Tibial nerve (tissue), 4 donors: ENCODE measurements around the gene VEGFD.

ENCODE experiments used
- EP300 ChIP-seq, 2 donors: sonication (generic); formaldehyde crosslinking; IDR thresholded peaks; one replicate each; pipeline ENCODE4 v1.6.1; 2017; ENCODE audit warnings: antibody characterized with exemption in 2 of 2, mild to moderate bottlenecking in 1 of 2
- POLR2A ChIP-seq, 2 donors: fragments of 450-650 bp; IDR thresholded peaks; one replicate each; pipeline ENCODE4 v1.6.1; 2017; ENCODE audit warnings: antibody characterized with exemption in 2 of 2, mild to moderate bottlenecking in 2 of 2, moderate library complexity in 2 of 2
- TF ChIP-seq, protein P1 (sequence below), 5 experiments: fragments of 200-600 bp in 3 of 5; fragments of 450-650 bp in 2 of 5; sonication (generic) in 3 of 5; IDR thresholded peaks; one replicate each; pipeline ENCODE4 v1.5.1; 2016 to 2019; ENCODE audit warnings: antibody characterized with exemption in 5 of 5, mild to moderate bottlenecking in 3 of 5, moderate library complexity in 2 of 5

GRCh38 chrX:15413101-15413500 is 28.9 kb upstream of the VEGFD start:
- TF ChIP-seq, protein P1, sequence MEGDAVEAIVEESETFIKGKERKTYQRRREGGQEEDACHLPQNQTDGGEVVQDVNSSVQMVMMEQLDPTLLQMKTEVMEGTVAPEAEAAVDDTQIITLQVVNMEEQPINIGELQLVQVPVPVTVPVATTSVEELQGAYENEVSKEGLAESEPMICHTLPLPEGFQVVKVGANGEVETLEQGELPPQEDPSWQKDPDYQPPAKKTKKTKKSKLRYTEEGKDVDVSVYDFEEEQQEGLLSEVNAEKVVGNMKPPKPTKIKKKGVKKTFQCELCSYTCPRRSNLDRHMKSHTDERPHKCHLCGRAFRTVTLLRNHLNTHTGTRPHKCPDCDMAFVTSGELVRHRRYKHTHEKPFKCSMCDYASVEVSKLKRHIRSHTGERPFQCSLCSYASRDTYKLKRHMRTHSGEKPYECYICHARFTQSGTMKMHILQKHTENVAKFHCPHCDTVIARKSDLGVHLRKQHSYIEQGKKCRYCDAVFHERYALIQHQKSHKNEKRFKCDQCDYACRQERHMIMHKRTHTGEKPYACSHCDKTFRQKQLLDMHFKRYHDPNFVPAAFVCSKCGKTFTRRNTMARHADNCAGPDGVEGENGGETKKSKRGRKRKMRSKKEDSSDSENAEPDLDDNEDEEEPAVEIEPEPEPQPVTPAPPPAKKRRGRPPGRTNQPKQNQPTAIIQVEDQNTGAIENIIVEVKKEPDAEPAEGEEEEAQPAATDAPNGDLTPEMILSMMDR (IDR thresholded peaks at IDR 0.05), result no peak
- TF ChIP-seq POLR2A (IDR thresholded peaks at IDR 0.05) (no peak), EP300 (IDR thresholded peaks at IDR 0.05) (no peak)
